Thyroid gland (tissue), 4 donors: ENCODE data around the gene GCN1. TPM values are rescaled to one million over a fixed set of nuclear protein-coding genes. Genes with fewer than 3 reads are reported as not detected.

Experiments
- DNase-seq, 2 donors: peaks; one replicate each; pipeline ENCODE4 v3.0.0-alpha.2; 2019
- H3K27ac ChIP-seq, 3 donors: fragments of 200-600 bp; sonication (generic); 1 replicate in 2 of 3; 2 replicates in 1 of 3; pipeline ENCODE4 v1.5.1; 2016 to 2019; ENCODE audit warnings: mild to moderate bottlenecking in 1 of 3, moderate library complexity in 1 of 3
- H3K27me3 ChIP-seq: fragments of 200-600 bp; sonication (generic); one replicate; pipeline ENCODE4 v1.5.1; 2019
- H3K36me3 ChIP-seq, 2 donors: fragments of 200-600 bp; sonication (generic); one replicate each; pipeline ENCODE4 v1.5.1; 2016 to 2019
- H3K4me1 ChIP-seq, 2 donors: fragments of 200-600 bp; sonication (generic); one replicate each; pipeline ENCODE4 v1.5.1; 2017 to 2019
- H3K4me3 ChIP-seq, 3 donors: fragments of 200-600 bp; sonication (generic); replicated peaks in 1 of 3; 1 replicate in 2 of 3; 2 replicates in 1 of 3; pipeline ENCODE4 v1.5.1; 2016; ENCODE audit warnings: mild to moderate bottlenecking in 1 of 3
- H3K9me3 ChIP-seq: fragments of 200-600 bp; sonication (generic); one replicate; pipeline ENCODE4 v1.5.1; 2017
- CTCF ChIP-seq, 6 experiments: fragments of 200-600 bp in 3 of 6; fragments of 450-650 bp in 3 of 6; sonication (generic) in 3 of 6; IDR thresholded peaks; one replicate each; pipeline ENCODE4 v1.5.1; 2016 to 2019; ENCODE audit warnings: antibody characterized with exemption in 6 of 6, mild to moderate bottlenecking in 2 of 6, inconsistent platforms in 1 of 6, moderate library complexity in 1 of 6
- POLR2A ChIP-seq, 2 donors: fragments of 450-650 bp; IDR thresholded peaks; one replicate each; pipeline ENCODE4 v1.6.1; 2017; ENCODE audit warnings: antibody characterized with exemption in 2 of 2, mild to moderate bottlenecking in 2 of 2, moderate library complexity in 1 of 2
- WGBS, 2 donors: methylation state at CpG; one replicate each; pipeline ENCODE4 v1.1.5; 2017; 5-methylcytosine and 5-hydroxymethylcytosine counted together
- intact Hi-C: fragments of 100-400 bp; cut with DNase I; formaldehyde crosslinking; loops from one replicate; pipeline ENCODE4 v1.15.1; 2023
- total RNA-seq, 4 donors: library from RNA; depleted of rRNA; stranded (reverse); fragments of >200 nt; gene quantifications; one replicate each; pipeline ENCODE4 v1.2.3, GENCODE V29; 2016

Gene GCN1
- total RNA-seq, 4 donors from 2014 or later: 44.6 to 111 (median 73.6) TPM

DNA sequence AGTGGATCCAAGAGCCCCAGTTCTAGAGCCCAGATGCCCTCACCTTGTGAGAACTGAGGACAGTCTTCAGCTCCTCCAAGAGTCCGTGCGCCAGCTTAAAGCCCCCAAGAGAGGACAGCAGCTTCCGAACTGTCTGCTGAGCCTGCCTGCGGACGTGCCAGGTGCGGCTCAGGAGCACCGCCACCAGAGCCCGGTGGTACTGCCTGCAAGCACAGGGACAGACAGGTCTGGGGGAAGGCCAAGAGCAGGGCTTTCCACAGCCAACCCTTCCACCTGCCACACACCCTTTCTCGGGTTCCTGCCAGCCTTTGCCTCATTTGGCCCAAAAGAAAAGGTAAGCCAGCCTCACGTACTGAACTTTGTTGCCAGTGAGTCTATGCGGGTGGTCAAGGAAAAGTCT lies 30.2 kb downstream of the GCN1 start:
- intact Hi-C loops: no loop called here
- TF ChIP-seq CTCF (IDR thresholded peaks at IDR 0.05) (no peak), POLR2A (IDR thresholded peaks at IDR 0.05) (no peak)

GRCh38 chr12:120162763-120163162 lies 31.8 kb downstream of the GCN1 start:
- intact Hi-C loops: no loop called here
- H3K27ac ChIP-seq: no peak overlapping the region
- no peaks in the 10 kb centered on the region for H3K27me3 ChIP-seq
- no peak for DNase-seq
- no peak overlapping the region for H3K4me3 ChIP-seq
- WGBS, 2 donors: 89 to 97% methylated on average over 5 to 7 of the region's 8 CpGs
- H3K9me3 ChIP-seq: no peaks in the 10 kb centered on the region
- TF ChIP-seq POLR2A (IDR thresholded peaks at IDR 0.05): no peak
- TF ChIP-seq CTCF (IDR thresholded peaks at IDR 0.05): no peak
- peaks cover 63 to 70% of the 10 kb centered on the region in 2 donors for H3K36me3 ChIP-seq
- H3K4me1 ChIP-seq: no peaks in the 10 kb centered on the region

More for the DNA sequence above, 30.2 kb downstream of the GCN1 start:
- Histone ChIP-seq H3K27me3 (no peaks in the 10 kb centered on the region), H3K36me3 (peaks cover 66 to 71% of the 10 kb centered on the region in 2 donors), H3K4me3 (no peak overlapping the region), H3K4me1 (no peaks in the 10 kb centered on the region), H3K9me3 (no peaks in the 10 kb centered on the region), H3K27ac (no peak overlapping the region)
- 94 to 98% methylated on average over 5 to 9 of the region's 11 CpGs for WGBS, 2 donors
- no peak for DNase-seq

DNA sequence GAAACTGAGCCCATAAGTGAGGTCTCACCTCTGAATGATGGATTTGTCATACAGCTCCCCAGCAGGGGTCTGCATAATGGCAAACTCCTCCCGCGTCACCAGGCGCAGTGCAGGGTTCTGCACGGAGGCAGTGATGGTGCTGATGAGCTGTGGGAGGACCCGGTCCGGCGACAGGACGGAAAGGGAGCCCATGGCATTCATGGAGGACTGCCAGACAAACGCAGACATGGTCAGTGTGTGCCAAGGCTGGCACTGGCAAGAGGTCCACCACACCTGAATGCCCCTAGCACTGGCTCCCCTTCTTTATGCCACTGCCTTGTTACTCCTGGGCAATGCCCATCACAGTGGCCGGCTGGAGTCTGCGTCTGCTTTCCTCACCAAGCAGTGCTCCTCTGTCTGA lies 32.7 kb downstream of the GCN1 start:
- 89 to 99% methylated on average over 11 of the region's 11 CpGs for WGBS, 2 donors
- Histone ChIP-seq H3K27me3 (no peaks in the 10 kb centered on the region), H3K27ac (no peak overlapping the region), H3K4me3 (no peak overlapping the region), H3K9me3 (no peaks in the 10 kb centered on the region), H3K4me1 (no peaks in the 10 kb centered on the region), H3K36me3 (peaks cover 68 to 74% of the 10 kb centered on the region in 2 donors)
- intact Hi-C loops: no loop called here
- TF ChIP-seq CTCF (IDR thresholded peaks at IDR 0.05): no peak
- no peak for DNase-seq

GRCh38 chr12:120159509-120160237 lies 34.8 kb downstream of the GCN1 start:
- Histone ChIP-seq H3K36me3 (peaks cover 89 to 92% of the 10 kb centered on the region in 2 donors), H3K27me3 (no peaks in the 10 kb centered on the region), H3K4me1 (no peaks in the 10 kb centered on the region), H3K9me3 (no peaks in the 10 kb centered on the region), H3K4me3 (no peak overlapping the region), H3K27ac (no peak overlapping the region)
- intact Hi-C loops: no loop called here
- 91 to 97% methylated on average over 12 of the region's 12 CpGs for WGBS, 2 donors
- DNase-seq: no peak
- TF ChIP-seq CTCF (IDR thresholded peaks at IDR 0.05) (no peak), POLR2A (IDR thresholded peaks at IDR 0.05) (no peak)

GRCh38 chr12:120158351-120158750 lies 36.2 kb downstream of the GCN1 start:
- H3K27me3 ChIP-seq: no peaks in the 10 kb centered on the region
- no peak overlapping the region for H3K4me3 ChIP-seq
- 96% methylated on average over 8 to 10 of the region's 10 CpGs for WGBS, 2 donors
- H3K36me3 ChIP-seq: peaks cover 94% of the 10 kb centered on the region in 2 donors
- intact Hi-C loops: no loop called here
- H3K27ac ChIP-seq: no peak overlapping the region
- no peaks in the 10 kb centered on the region for H3K9me3 ChIP-seq
- DNase-seq: no peak
- no peak for TF ChIP-seq CTCF (IDR thresholded peaks at IDR 0.05)
- no peaks in the 10 kb centered on the region for H3K4me1 ChIP-seq
